ENCODE measurements around the gene GABPB2.
"Not testable (repeated sequence)": the region's sequence is repeated elsewhere in the genome, so short reads cannot be mapped to it uniquely, and the experiment has no call there.

GABPB2 gene

DNA sequence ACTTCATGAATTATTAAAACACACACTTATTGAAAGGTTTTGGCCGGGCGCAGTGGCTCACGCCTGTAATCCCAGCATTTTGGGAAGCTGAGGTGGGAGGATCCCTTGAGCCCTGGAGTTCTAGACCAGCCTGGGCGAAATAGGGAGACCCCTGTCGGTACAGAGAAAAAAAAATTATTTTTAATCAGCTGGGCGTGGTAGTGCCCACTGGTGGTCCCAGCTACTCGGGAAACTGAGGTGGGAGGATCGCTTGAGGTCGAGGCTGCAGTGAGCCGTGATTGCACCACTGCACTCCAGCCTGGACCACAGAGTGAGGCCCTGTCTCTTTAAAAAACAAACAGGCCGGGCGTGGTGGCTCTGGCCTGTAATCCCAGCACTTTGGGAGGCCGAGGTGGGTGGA lies 1.7 kb downstream of the GABPB2 start:
- Histone ChIP-seq H3K9me3 (ENCODE audit: insufficient read depth, low read depth, low read length) (no peaks in the 10 kb centered on the region), H3K9ac (ENCODE audit: low read depth, low read length, poor library complexity, severe bottlenecking) (no peak overlapping the region), H3K4me1 (ENCODE audit: insufficient read depth, low read length, poor library complexity, severe bottlenecking) (peaks cover 23% of the 10 kb centered on the region), H3K36me3 (ENCODE audit: insufficient read depth, low read length) (peaks cover 11% of the 10 kb centered on the region), H4K20me1 (ENCODE audit: insufficient read depth, low read length, poor library complexity, severe bottlenecking) (peaks cover 4% of the 10 kb centered on the region), H3K4me2 (ENCODE audit: low read depth, low read length, poor library complexity, severe bottlenecking) (no peak overlapping the region), H3K4me3 (ENCODE audit: low read length, poor library complexity, severe bottlenecking) (no peak overlapping the region), H2AFZ (ENCODE audit: low read length) (no peak overlapping the region), H3K27me3 (ENCODE audit: insufficient read depth, low read length, poor library complexity, severe bottlenecking) (no peaks in the 10 kb centered on the region), H3K79me2 (ENCODE audit: insufficient read depth, low read length) (peaks cover 36% of the 10 kb centered on the region), H3F3A (ENCODE audit: low read depth) (peaks cover 7% of the 10 kb centered on the region; the same call in 1 of the 2 replicates), H3K9me2 (replicated peaks; ENCODE audit: low read depth, low read length) (no peaks in the 10 kb centered on the region)
- TF ChIP-seq, protein P1, sequence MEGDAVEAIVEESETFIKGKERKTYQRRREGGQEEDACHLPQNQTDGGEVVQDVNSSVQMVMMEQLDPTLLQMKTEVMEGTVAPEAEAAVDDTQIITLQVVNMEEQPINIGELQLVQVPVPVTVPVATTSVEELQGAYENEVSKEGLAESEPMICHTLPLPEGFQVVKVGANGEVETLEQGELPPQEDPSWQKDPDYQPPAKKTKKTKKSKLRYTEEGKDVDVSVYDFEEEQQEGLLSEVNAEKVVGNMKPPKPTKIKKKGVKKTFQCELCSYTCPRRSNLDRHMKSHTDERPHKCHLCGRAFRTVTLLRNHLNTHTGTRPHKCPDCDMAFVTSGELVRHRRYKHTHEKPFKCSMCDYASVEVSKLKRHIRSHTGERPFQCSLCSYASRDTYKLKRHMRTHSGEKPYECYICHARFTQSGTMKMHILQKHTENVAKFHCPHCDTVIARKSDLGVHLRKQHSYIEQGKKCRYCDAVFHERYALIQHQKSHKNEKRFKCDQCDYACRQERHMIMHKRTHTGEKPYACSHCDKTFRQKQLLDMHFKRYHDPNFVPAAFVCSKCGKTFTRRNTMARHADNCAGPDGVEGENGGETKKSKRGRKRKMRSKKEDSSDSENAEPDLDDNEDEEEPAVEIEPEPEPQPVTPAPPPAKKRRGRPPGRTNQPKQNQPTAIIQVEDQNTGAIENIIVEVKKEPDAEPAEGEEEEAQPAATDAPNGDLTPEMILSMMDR (conservative IDR thresholded peaks at IDR 0.05; ENCODE audit: low read length), result no peak
- no peak for TF ChIP-seq EZH2phosphoT487 (IDR thresholded peaks at IDR 0.05; ENCODE audit: borderline replicate concordance)

DNA sequence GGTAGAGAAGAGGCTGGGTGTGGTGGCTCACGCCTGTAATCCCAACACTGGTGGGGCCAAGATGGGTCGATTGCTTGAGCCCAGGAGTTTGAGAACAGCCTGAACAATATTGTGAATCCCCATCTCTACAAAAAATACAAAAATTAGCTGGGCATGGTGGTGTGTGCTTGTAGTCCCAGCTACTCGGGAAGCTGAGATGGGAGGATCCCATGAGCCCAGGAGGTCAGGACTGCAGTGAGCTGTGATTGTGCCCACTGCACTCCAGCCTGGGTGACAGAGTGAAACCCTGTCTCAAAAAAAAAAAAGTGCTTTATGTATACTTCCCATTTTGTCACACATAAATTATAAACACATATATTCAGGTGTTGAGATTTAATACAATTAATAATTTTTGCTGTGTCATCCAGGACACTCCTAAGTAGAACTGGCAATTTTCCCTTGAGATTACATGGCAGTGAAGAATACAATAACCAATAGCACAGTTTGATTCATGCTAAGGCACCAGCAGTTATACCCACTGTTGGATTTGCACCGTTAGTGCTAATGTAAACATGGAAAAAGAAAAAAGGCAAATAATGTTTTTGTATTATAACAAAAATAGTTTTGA lies 15.5 kb downstream of the GABPB2 start:
- H4K20me1 ChIP-seq (ENCODE audit: insufficient read depth, low read length, poor library complexity, severe bottlenecking), result no peaks in the 10 kb centered on the region

DNA sequence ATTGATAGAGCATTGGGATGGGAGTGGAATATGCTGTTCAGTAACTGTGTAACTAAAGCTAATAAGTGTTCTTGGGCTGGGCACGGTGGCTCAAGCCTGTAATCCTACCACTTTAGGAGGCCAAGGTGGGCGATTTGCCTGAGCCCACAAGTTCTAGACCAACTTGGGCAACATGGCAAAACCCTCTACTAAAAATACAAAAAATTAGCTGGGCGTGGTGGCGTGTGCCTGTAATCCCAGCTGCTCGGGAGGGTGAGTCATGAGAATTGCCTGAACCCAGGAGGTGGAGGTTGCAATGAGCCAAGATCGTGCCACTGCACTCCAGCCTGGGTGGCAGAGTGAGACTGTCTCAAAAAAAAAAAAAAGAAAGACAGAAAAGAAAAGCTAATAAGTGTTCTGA lies 26.9 kb downstream of the GABPB2 start:
- not testable (repeated sequence) for H4K20me1 ChIP-seq (ENCODE audit: insufficient read depth, low read length, poor library complexity, severe bottlenecking); H3F3A ChIP-seq (ENCODE audit: low read depth); H3K4me2 ChIP-seq (ENCODE audit: low read depth, low read length, poor library complexity, severe bottlenecking); H3K27me3 ChIP-seq (ENCODE audit: insufficient read depth, low read length, poor library complexity, severe bottlenecking); H3K4me3 ChIP-seq (ENCODE audit: low read length, poor library complexity, severe bottlenecking); H3K4me1 ChIP-seq (ENCODE audit: insufficient read depth, low read length, poor library complexity, severe bottlenecking); H3K36me3 ChIP-seq (ENCODE audit: insufficient read depth, low read length); H3K9ac ChIP-seq (ENCODE audit: low read depth, low read length, poor library complexity, severe bottlenecking); H3K9me3 ChIP-seq (ENCODE audit: insufficient read depth, low read depth, low read length); H2AFZ ChIP-seq (ENCODE audit: low read length); H3K9me2 ChIP-seq (replicated peaks; ENCODE audit: low read depth, low read length); H3K79me2 ChIP-seq (ENCODE audit: insufficient read depth, low read length)

More for the DNA sequence above, 15.5 kb downstream of the GABPB2 start:
- Histone ChIP-seq H3K9me3 (ENCODE audit: insufficient read depth, low read depth, low read length) (no peaks in the 10 kb centered on the region), H3K27me3 (ENCODE audit: insufficient read depth, low read length, poor library complexity, severe bottlenecking) (no peaks in the 10 kb centered on the region), H2AFZ (ENCODE audit: low read length) (no peak overlapping the region), H3K36me3 (ENCODE audit: insufficient read depth, low read length) (no peaks in the 10 kb centered on the region), H3K4me1 (ENCODE audit: insufficient read depth, low read length, poor library complexity, severe bottlenecking) (no peaks in the 10 kb centered on the region), H3K4me3 (ENCODE audit: low read length, poor library complexity, severe bottlenecking) (no peak overlapping the region), H3K79me2 (ENCODE audit: insufficient read depth, low read length) (no peaks in the 10 kb centered on the region), H3K4me2 (ENCODE audit: low read depth, low read length, poor library complexity, severe bottlenecking) (no peak overlapping the region), H3F3A (ENCODE audit: low read depth) (no peaks in the 10 kb centered on the region), H3K9ac (ENCODE audit: low read depth, low read length, poor library complexity, severe bottlenecking) (no peak overlapping the region), H3K9me2 (replicated peaks; ENCODE audit: low read depth, low read length) (no peaks in the 10 kb centered on the region)
- TF ChIP-seq, protein P1 (conservative IDR thresholded peaks at IDR 0.05; ENCODE audit: low read length), result no peak
- no peak for TF ChIP-seq EZH2phosphoT487 (IDR thresholded peaks at IDR 0.05; ENCODE audit: borderline replicate concordance)

- Histone ChIP-seq H3K4me3 (ENCODE audit: low read length, poor library complexity, severe bottlenecking) (no peak overlapping the region), H3K9ac (ENCODE audit: low read depth, low read length, poor library complexity, severe bottlenecking) (no peak overlapping the region), H3K27me3 (ENCODE audit: insufficient read depth, low read length, poor library complexity, severe bottlenecking) (no peaks in the 10 kb centered on the region), H3F3A (ENCODE audit: low read depth) (0 out of 2 replicates have a peak, but pooled peaks cover 1% of the 10 kb centered on the region), H4K20me1 (ENCODE audit: insufficient read depth, low read length, poor library complexity, severe bottlenecking) (no peaks in the 10 kb centered on the region), H3K9me3 (ENCODE audit: insufficient read depth, low read depth, low read length) (no peaks in the 10 kb centered on the region), H3K9me2 (replicated peaks; ENCODE audit: low read depth, low read length) (no peaks in the 10 kb centered on the region), H3K79me2 (ENCODE audit: insufficient read depth, low read length) (no peaks in the 10 kb centered on the region), H3K4me1 (ENCODE audit: insufficient read depth, low read length, poor library complexity, severe bottlenecking) (no peaks in the 10 kb centered on the region), H2AFZ (ENCODE audit: low read length) (no peak overlapping the region), H3K4me2 (ENCODE audit: low read depth, low read length, poor library complexity, severe bottlenecking) (no peak overlapping the region), H3K36me3 (ENCODE audit: insufficient read depth, low read length) (no peaks in the 10 kb centered on the region)
- TF ChIP-seq, protein P1 (conservative IDR thresholded peaks at IDR 0.05; ENCODE audit: low read length), result no peak
- TF ChIP-seq EZH2phosphoT487 (IDR thresholded peaks at IDR 0.05; ENCODE audit: borderline replicate concordance), result no peak
Observed at GRCh38 chr1:151098126-151098525, 27.6 kb downstream of the GABPB2 start.

Data from Loucy (cell line).